Measurements from ENCODE around the gene SLC38A11. TPM values are rescaled to one million over a fixed set of nuclear protein-coding genes. Genes with fewer than 3 reads are reported as not detected.

SLC38A11 gene
- total and polyA plus RNA-seq, 7 donors = 0.07 to 1.6 (median 0.52) TPM

DNA sequence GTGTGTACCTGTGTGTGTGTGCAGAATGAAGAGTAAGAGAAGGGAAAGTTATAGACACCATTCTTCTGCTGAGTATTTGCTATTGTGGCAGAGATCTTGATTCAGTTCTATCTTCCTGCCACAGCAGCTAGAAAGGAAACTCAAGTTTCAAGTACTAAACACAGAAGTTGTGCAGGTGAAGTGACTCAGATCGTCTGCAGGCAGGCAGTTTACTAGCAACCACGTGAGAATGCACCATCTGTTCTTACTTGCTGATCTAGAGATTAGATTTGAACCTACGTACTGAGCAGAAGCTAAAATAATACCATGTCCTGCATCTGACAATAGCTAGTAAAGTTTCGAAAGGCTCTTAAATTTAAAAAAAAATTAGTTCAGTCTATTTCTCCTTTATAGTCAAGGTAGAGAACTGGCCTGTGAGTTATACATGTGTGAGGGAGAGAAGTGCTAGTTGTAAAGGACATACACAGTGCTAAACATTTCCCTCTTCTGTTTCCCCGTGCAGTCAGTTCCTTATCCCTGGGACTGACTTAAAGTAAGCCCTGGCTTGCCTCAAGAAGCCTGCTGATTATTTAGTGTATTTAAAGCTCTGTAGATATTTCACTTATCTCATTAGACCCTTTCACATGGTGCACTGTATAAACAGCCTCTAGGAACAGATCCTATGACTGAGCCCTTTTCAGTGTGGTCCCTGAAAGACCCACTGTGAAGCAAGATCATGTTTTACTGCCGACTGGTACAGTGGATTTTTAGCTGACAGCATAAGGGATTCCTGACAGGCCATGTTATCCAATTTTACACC, 45.0 kb downstream of the SLC38A11 start:
- Histone ChIP-seq H3K27me3 (ENCODE audit: insufficient read depth in 3 of 3, low read length in 2 of 3) (no peaks in the 10 kb centered on the region), H3K27ac (no peak overlapping the region), H3K9me3 (no peaks in the 10 kb centered on the region), H3K4me1 (no peaks in the 10 kb centered on the region), H3K36me3 (ENCODE audit: insufficient read depth in 1 of 2, low read depth in 1 of 2) (no peaks in the 10 kb centered on the region), H3K4me3 (no peak overlapping the region)
- DNase-seq (no peak), ATAC-seq (no peak)
- intact Hi-C loops (cut with DNase I) = loop anchor here in 1 of 2 donors (5.0 kb wide), 1 partner anchor 173 kb away; no protein-coding TSS in a partner anchor
- 45 to 46% (median 46%) methylated on average over 6 of the region's 6 CpGs for WGBS, 3 donors
- TF ChIP-seq, protein P1, sequence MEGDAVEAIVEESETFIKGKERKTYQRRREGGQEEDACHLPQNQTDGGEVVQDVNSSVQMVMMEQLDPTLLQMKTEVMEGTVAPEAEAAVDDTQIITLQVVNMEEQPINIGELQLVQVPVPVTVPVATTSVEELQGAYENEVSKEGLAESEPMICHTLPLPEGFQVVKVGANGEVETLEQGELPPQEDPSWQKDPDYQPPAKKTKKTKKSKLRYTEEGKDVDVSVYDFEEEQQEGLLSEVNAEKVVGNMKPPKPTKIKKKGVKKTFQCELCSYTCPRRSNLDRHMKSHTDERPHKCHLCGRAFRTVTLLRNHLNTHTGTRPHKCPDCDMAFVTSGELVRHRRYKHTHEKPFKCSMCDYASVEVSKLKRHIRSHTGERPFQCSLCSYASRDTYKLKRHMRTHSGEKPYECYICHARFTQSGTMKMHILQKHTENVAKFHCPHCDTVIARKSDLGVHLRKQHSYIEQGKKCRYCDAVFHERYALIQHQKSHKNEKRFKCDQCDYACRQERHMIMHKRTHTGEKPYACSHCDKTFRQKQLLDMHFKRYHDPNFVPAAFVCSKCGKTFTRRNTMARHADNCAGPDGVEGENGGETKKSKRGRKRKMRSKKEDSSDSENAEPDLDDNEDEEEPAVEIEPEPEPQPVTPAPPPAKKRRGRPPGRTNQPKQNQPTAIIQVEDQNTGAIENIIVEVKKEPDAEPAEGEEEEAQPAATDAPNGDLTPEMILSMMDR (IDR thresholded peaks at IDR 0.05) = no peak

DNA sequence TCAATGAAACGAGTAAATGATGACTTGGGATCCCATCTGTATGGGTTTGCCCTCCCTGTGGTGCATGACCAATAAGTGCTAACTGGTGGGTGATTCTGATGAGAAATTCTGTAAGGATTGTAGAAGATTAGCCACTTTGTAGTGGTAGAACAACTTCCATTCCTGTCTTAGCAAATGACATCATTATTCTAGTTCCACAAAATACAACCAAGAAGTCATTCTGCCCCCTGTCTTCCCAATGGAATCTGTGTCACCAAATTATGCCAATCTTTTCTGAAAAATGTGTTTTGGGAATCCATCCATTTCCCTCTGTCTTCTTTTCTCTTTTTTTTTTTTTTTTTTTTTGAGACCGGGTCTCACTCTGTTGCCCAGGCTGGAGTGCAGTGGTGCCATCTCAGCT, 48.4 kb downstream of the SLC38A11 start:
- TF ChIP-seq, protein P1 (IDR thresholded peaks at IDR 0.05) = no peak
- Histone ChIP-seq H3K36me3 (ENCODE audit: insufficient read depth in 1 of 2, low read depth in 1 of 2) (no peaks in the 10 kb centered on the region), H3K27ac (no peak overlapping the region), H3K4me3 (no peak overlapping the region), H3K9me3 (no peaks in the 10 kb centered on the region), H3K4me1 (no peaks in the 10 kb centered on the region), H3K27me3 (ENCODE audit: insufficient read depth in 3 of 3, low read length in 2 of 3) (no peaks in the 10 kb centered on the region)
- 96 to 100% (median 97%) methylated on average over 2 of the region's 2 CpGs for WGBS, 3 donors
- DNase-seq = no peak
- ATAC-seq = no peak
- intact Hi-C loops (cut with DNase I) = no loop called here

DNA sequence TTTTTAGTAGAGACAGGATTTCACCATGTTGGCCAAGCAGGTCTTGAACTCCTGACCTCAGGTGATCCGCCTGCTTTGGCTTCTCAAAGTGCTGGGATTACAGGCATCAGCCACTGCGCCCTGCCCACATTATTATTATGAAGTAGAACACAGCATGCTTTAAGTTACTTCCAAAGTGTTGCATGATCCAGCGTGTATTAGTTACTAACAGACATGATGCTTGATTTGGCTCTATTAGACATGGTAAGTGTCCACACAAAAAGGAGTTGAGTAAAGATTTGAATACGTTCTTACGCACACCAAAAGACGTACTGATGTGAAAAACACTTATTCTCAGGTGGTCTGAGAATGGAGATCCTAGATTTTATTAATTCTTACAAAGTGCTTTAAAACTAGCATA, 50.0 kb downstream of the SLC38A11 start:
- WGBS, 3 donors = 78 to 95% (median 93%) methylated on average over 6 of the region's 6 CpGs
- ATAC-seq (no peak), DNase-seq (no peak)
- H3K36me3 ChIP-seq (ENCODE audit: insufficient read depth in 1 of 2, low read depth in 1 of 2) = no peaks in the 10 kb centered on the region
- TF ChIP-seq, protein P1 (IDR thresholded peaks at IDR 0.05) = no peak
- H3K4me1 ChIP-seq = no peaks in the 10 kb centered on the region
- no peaks in the 10 kb centered on the region for H3K27me3 ChIP-seq (ENCODE audit: insufficient read depth in 3 of 3, low read length in 2 of 3)
- intact Hi-C loops (cut with DNase I) = no loop called here
- no peaks in the 10 kb centered on the region for H3K9me3 ChIP-seq
- no peak overlapping the region for H3K4me3 ChIP-seq
- no peak overlapping the region for H3K27ac ChIP-seq

DNA sequence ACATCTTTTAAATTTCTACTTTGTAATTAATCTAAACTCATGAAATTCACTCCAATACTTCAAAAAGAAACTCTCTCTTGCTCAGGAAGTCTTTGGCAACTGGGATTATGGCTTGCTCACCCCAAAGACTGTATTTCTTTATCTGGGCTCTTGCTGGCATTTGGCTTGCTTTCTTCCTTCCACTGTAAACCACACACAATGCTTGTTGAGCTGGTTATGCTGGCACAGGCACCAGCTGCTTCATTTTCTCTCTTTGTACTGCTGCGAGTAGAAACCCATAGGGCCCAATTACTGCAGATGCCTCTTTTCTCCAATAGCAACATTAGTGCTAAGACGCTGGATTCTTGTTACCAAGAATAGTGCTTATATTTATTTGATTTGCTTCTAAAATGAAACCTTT, 51.4 kb downstream of the SLC38A11 start:
- H3K4me3 ChIP-seq = no peak overlapping the region
- H3K9me3 ChIP-seq = no peaks in the 10 kb centered on the region
- TF ChIP-seq, protein P1 (IDR thresholded peaks at IDR 0.05) = no peak
- 39 to 44% (median 41%) methylated on average over 2 of the region's 2 CpGs for WGBS, 3 donors
- H3K27me3 ChIP-seq (ENCODE audit: insufficient read depth in 3 of 3, low read length in 2 of 3) = no peaks in the 10 kb centered on the region
- H3K4me1 ChIP-seq = no peaks in the 10 kb centered on the region
- no peaks in the 10 kb centered on the region for H3K36me3 ChIP-seq (ENCODE audit: insufficient read depth in 1 of 2, low read depth in 1 of 2)
- no peak for DNase-seq
- no peak for ATAC-seq
- intact Hi-C loops (cut with DNase I) = no loop called here
- H3K27ac ChIP-seq = no peak overlapping the region

DNA sequence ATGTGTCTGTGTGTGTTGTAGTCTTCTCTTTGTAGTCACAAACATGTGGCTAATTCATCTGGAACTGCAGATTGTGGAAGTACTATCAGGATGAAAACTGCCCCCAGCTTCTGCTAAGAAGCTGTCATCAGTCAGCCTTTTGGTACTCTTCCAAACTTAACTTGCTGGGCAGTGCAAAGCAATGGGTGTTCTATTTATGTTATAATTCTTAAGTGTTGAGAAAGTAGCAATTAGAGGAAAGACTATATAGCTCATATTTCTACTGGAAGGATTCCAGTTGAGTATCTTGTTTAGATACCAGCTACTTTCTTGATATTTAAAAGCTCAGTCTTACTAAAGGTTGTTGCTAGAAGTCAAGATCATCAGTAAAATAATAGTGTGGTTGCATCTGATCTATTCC, 52.1 kb downstream of the SLC38A11 start:
- Histone ChIP-seq H3K27me3 (ENCODE audit: insufficient read depth in 3 of 3, low read length in 2 of 3) (no peaks in the 10 kb centered on the region), H3K27ac (no peak overlapping the region), H3K4me3 (no peak overlapping the region), H3K4me1 (no peaks in the 10 kb centered on the region), H3K9me3 (no peaks in the 10 kb centered on the region), H3K36me3 (ENCODE audit: insufficient read depth in 1 of 2, low read depth in 1 of 2) (no peaks in the 10 kb centered on the region)
- DNase-seq (no peak), ATAC-seq (no peak)
- TF ChIP-seq, protein P1 (IDR thresholded peaks at IDR 0.05) = no peak
- intact Hi-C loops (cut with DNase I) = no loop called here

All from psoas muscle (tissue), 8 donors.